H1 (cell line): ENCODE measurements around the gene LCT. TPM values are rescaled to one million over a fixed set of nuclear protein-coding genes. Genes with fewer than 3 reads are reported as not detected.

ENCODE experiments used
- CTCF ChIA-PET: fragments of 300-600 bp; sonication (Branson Sonifier 250); formaldehyde crosslinking; loops from one replicate; lab custom pipeline; 2021; ENCODE audit not compliant: partially characterized antibody; lab: Charles Lee
- POLR2A ChIA-PET: fragments of 300-600 bp; sonication (Branson Sonifier 250); formaldehyde crosslinking; loops from one replicate; lab custom pipeline; 2021; ENCODE audit warnings: inconsistent platforms; ENCODE audit not compliant: partially characterized antibody; lab: Charles Lee
- DNase-seq, 2 experiments: peaks; one replicate each; pipeline versions ENCODE4 v3.0.0 to v3.0.0-alpha.2; 2010 to 2022; ENCODE audit warnings: low spot score in 2 of 2, low read depth in 1 of 2, mixed read lengths in 1 of 2
- FAIRE-seq: peaks from 2 replicates; lab custom pipeline; 2011; peaks lifted over from hg19 to GRCh38; lab: Jason Lieb, UNC
- H2AFZ ChIP-seq: 2 replicates; pipeline ENCODE4 v1.8.1; 2012; ENCODE audit warnings: low read length, inconsistent platforms
- H2AK5ac ChIP-seq: 2 replicates; pipeline ENCODE4 v1.6.1; 2013; ENCODE audit warnings: low read depth, low read length
- H2BK120ac ChIP-seq: replicated peaks from 2 replicates; pipeline ENCODE3; 2013; ENCODE audit warnings: low read depth, low read length, inconsistent platforms
- H2BK12ac ChIP-seq: 2 replicates; pipeline ENCODE4 v1.6.1; 2013; ENCODE audit warnings: low read depth, low read length
- H2BK15ac ChIP-seq: 2 replicates; pipeline ENCODE4 v1.6.1; 2013; ENCODE audit warnings: low read length
- H2BK20ac ChIP-seq: 2 replicates; pipeline ENCODE4 v1.6.1; 2013; ENCODE audit warnings: low read length
- H2BK5ac ChIP-seq: 2 replicates; pipeline ENCODE4 v1.6.1; 2013; ENCODE audit warnings: low read depth, low read length
- H3K14ac ChIP-seq: 2 replicates; pipeline ENCODE4 v1.6.1; 2013; ENCODE audit warnings: inconsistent platforms; ENCODE audit not compliant: insufficient read length
- H3K18ac ChIP-seq: 2 replicates; pipeline ENCODE4 v1.6.1; 2013; ENCODE audit warnings: low read length; ENCODE audit errors: extremely low read depth
- H3K23ac ChIP-seq: 2 replicates; pipeline ENCODE4 v1.6.1; 2013; ENCODE audit warnings: inconsistent platforms; ENCODE audit not compliant: insufficient read length
- H3K23me2 ChIP-seq: 2 replicates; pipeline ENCODE4 v1.6.1; 2013; ENCODE audit warnings: low read depth, low read length
- H3K27ac ChIP-seq: 2 replicates; pipeline ENCODE4 v1.6.1; 2011; ENCODE audit warnings: low read depth, low read length, inconsistent platforms
- H3K27me3 ChIP-seq, 4 experiments: replicated peaks in 1 of 4; 1 replicate in 1 of 4; 2 replicates in 3 of 4; pipeline versions ENCODE4 v1.6.1 to v1.8.1; 2011 to 2013; ENCODE audit warnings: low read length in 3 of 4, mild to moderate bottlenecking in 3 of 4, inconsistent platforms in 2 of 4, mixed read lengths in 2 of 4, moderate library complexity in 1 of 4; ENCODE audit not compliant: control insufficient read depth in 3 of 4, insufficient read depth in 3 of 4; ENCODE audit errors: extremely low read depth in 1 of 4
- H3K36me3 ChIP-seq, 4 experiments: 2 replicates each; pipeline versions ENCODE4 v1.6.1 to v1.8.1; 2011 to 2013; ENCODE audit warnings: mild to moderate bottlenecking in 4 of 4, low read length in 3 of 4, moderate library complexity in 2 of 4, control low read depth in 1 of 4, inconsistent platforms in 1 of 4; ENCODE audit not compliant: insufficient read depth in 4 of 4, control insufficient read depth in 2 of 4
- H3K4ac ChIP-seq: replicated peaks from 2 replicates; pipeline ENCODE3; 2013; ENCODE audit warnings: low read length, low read depth, mixed read lengths, inconsistent platforms; ENCODE audit not compliant: insufficient read length
- H3K4me1 ChIP-seq, 4 experiments: replicated peaks in 1 of 4; 1 replicate in 1 of 4; 2 replicates in 3 of 4; pipeline versions ENCODE4 v1.6.1 to v1.8.1; 2011 to 2013; ENCODE audit warnings: low read length in 3 of 4, inconsistent platforms in 2 of 4, mixed read lengths in 1 of 4; ENCODE audit not compliant: insufficient read depth in 4 of 4, control insufficient read depth in 3 of 4
- H3K4me2 ChIP-seq, 2 experiments: 2 replicates each; pipeline versions ENCODE4 v1.6.1 to v1.8.1; 2011 to 2013; ENCODE audit warnings: low read depth in 2 of 2, low read length in 2 of 2, control low read depth in 1 of 2, inconsistent platforms in 1 of 2, mild to moderate bottlenecking in 1 of 2; ENCODE audit not compliant: insufficient read depth in 1 of 2
- H3K4me3 ChIP-seq, 4 experiments: fragments of 200-600, 300-600 bp in 1 of 4; sonication (generic), shearing (Covaris generic), sonication (Bioruptor Twin) in 1 of 4; 2 replicates each; pipeline versions ENCODE4 v1.5.1 to v1.8.1; 2011 to 2016; ENCODE audit warnings: low read length in 4 of 4, low read depth in 3 of 4, control low read depth in 2 of 4, inconsistent platforms in 2 of 4, mild to moderate bottlenecking in 2 of 4, mixed read lengths in 1 of 4, moderate library complexity in 1 of 4; ENCODE audit not compliant: insufficient read depth in 2 of 4; ENCODE audit errors: extremely low read depth in 1 of 4
- H3K56ac ChIP-seq: replicated peaks from 2 replicates; pipeline ENCODE3; 2013; ENCODE audit warnings: low read depth, mild to moderate bottlenecking, mixed read lengths, low read length, inconsistent platforms; ENCODE audit not compliant: insufficient read length
- H3K79me1 ChIP-seq: 2 replicates; pipeline ENCODE4 v1.6.1; 2013; ENCODE audit warnings: low read depth, low read length, control low read depth
- H3K79me2 ChIP-seq, 2 experiments: 2 replicates each; pipeline versions ENCODE4 v1.6.1 to v1.8.1; 2012 to 2013; ENCODE audit warnings: low read length in 2 of 2, mild to moderate bottlenecking in 2 of 2, inconsistent platforms in 1 of 2; ENCODE audit not compliant: insufficient read depth in 2 of 2, control insufficient read depth in 1 of 2
- H3K9ac ChIP-seq, 4 experiments: replicated peaks in 1 of 4; 1 replicate in 1 of 4; 2 replicates in 3 of 4; pipeline versions ENCODE4 v1.6.1 to v1.8.1; 2011 to 2013; ENCODE audit warnings: low read depth in 3 of 4, low read length in 3 of 4, control low read depth in 2 of 4, mild to moderate bottlenecking in 2 of 4, moderate library complexity in 2 of 4, inconsistent platforms in 1 of 4; ENCODE audit errors: extremely low read depth in 1 of 4
- H3K9me3 ChIP-seq, 2 experiments: 2 replicates each; pipeline versions ENCODE4 v1.6.1 to v1.8.1; 2012 to 2013; ENCODE audit warnings: mild to moderate bottlenecking in 2 of 2, moderate library complexity in 2 of 2, control low read depth in 1 of 2, inconsistent platforms in 1 of 2, low read depth in 1 of 2, low read length in 1 of 2, mixed read lengths in 1 of 2; ENCODE audit not compliant: insufficient read depth in 2 of 2
- H4K20me1 ChIP-seq, 2 experiments: replicated peaks in 1 of 2; 2 replicates each; pipeline versions ENCODE3 to v1.8.1; 2011 to 2013; ENCODE audit warnings: inconsistent platforms in 2 of 2, low read length in 2 of 2, mild to moderate bottlenecking in 1 of 2; ENCODE audit not compliant: insufficient read depth in 2 of 2, control insufficient read depth in 1 of 2
- H4K5ac ChIP-seq: 2 replicates; pipeline ENCODE4 v1.6.1; 2013; ENCODE audit warnings: low read length, low read depth, mixed read lengths, inconsistent platforms; ENCODE audit not compliant: insufficient read length
- H4K8ac ChIP-seq: 2 replicates; pipeline ENCODE4 v1.8.0; 2013; ENCODE audit warnings: mild to moderate bottlenecking, moderate library complexity, low read length, inconsistent platforms; ENCODE audit not compliant: insufficient read depth; ENCODE audit errors: extremely low read depth
- H4K91ac ChIP-seq: replicated peaks from 2 replicates; pipeline ENCODE3; 2013; ENCODE audit warnings: low read length, mixed read lengths, inconsistent platforms; ENCODE audit not compliant: insufficient read length
- EGR1 ChIP-seq: IDR thresholded peaks from 2 replicates; pipeline ENCODE4 v1.6.1; 2011; ENCODE audit warnings: low read depth, low read length, borderline replicate concordance
- KDM5A ChIP-seq: fragments of 200-600 bp; IDR thresholded peaks from 2 replicates; pipeline ENCODE4 v1.7.1; 2012; ENCODE audit warnings: mild to moderate bottlenecking, low read length, inconsistent platforms, mixed read lengths
- SIRT6 ChIP-seq: IDR thresholded peaks from one replicate; pipeline ENCODE4 v1.7.1; 2012; ENCODE audit warnings: low read length, inconsistent platforms
- TAF7 ChIP-seq: optimal IDR thresholded peaks from 2 replicates; pipeline ENCODE3; 2011; ENCODE audit warnings: low read depth, mild to moderate bottlenecking, inconsistent platforms, low read length, moderate library complexity, borderline replicate concordance
- TBP ChIP-seq: IDR thresholded peaks from 2 replicates; pipeline ENCODE4 v1.6.1; 2011; ENCODE audit warnings: low read depth, low read length, improper control_type of control experiment
- WGBS, 2 experiments: shearing (Covaris generic) in 1 of 2; methylation state at CpG; one replicate each; pipeline versions ENCODE4 v1.1.6 to v1.1.7; 2013 to 2015; ENCODE audit warnings: low lambda C conversion rate in 2 of 2, mixed read lengths in 2 of 2, inconsistent platforms in 1 of 2, low coverage in 1 of 2, missing lambda C conversion rate in 1 of 2; ENCODE audit not compliant: insufficient replicate concordance in 2 of 2, insufficient coverage in 1 of 2, insufficient read length in 1 of 2; ENCODE audit errors: extremely low coverage in 1 of 2, missing lambda C conversion rate in 1 of 2; 5-methylcytosine and 5-hydroxymethylcytosine counted together
- polyA plus RNA-seq, 7 experiments: library from polyadenylated mRNA; depleted of rRNA in 3 of 7; stranded (reverse) in 5 of 7; unstranded in 2 of 7; fragments of >200 nt in 5 of 7; fragments of 200-250 nt in 2 of 7; gene quantifications; 1 replicate in 5 of 7; 2 replicates in 1 of 7; 4 replicates in 1 of 7; pipeline versions ENCODE4 v1.2.1 to v1.2.3, GENCODE V29; 2011 to 2013; ENCODE audit warnings: missing spikeins in 2 of 7, mixed read lengths in 2 of 7
- total RNA-seq: library from RNA; stranded (reverse); fragmentation: NEBNext Ultra II Directional; extraction: Animal tissue kit (Norgen Biotek cat#: 25700); gene quantifications from 2 replicates; pipeline ENCODE4 v1.2.1, GENCODE V29; 2021

Gene LCT
- total and polyA plus RNA-seq, 2 of the 8 experiments (the other 6 are each of a cell fraction or from before 2014, with no cell fraction given), result 0.06 TPM; not detected in 1

DNA sequence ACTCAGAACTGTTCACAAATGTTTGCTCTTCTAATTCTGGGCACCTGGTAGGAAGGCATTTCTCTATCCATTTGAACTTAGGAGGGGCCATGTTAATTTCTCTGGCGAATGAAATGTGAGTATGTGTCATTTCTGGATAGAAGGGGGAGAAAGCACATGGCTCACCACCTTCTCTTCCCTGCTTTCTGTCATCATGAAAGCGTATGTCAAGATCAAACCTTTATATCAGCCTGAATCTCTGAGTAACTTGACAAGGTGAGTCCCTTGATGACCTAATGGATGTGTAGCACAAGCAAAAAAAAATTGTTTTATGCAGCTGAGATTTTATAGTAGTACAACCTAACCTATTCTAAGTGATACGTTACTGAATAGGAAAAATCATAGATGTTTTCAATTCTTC, 12.1 kb upstream of the LCT start:
- H3K27ac ChIP-seq, result no peak overlapping the region
- CTCF ChIA-PET, result no interaction called here
- no peak overlapping the region for H3K4me2 ChIP-seq
- no peak overlapping the region for H4K91ac ChIP-seq
- no peak overlapping the region for H2BK20ac ChIP-seq
- H3K36me3 ChIP-seq, result peaks cover 17 to 92% (median 55%) of the 10 kb centered on the region in 4 experiments
- no peak overlapping the region for H2AK5ac ChIP-seq
- H3K14ac ChIP-seq, result no peak overlapping the region
- 81% methylated on average over 3 of the region's 3 CpGs; no CpG with 5 or more reads in 1 of the 2 experiments for WGBS, 2 experiments
- H2BK5ac ChIP-seq, result no peak overlapping the region
- H2BK120ac ChIP-seq, result no peak overlapping the region
- no peak overlapping the region for H2BK12ac ChIP-seq
- H3K4me1 ChIP-seq, result no peaks in the 10 kb centered on the region
- no peak overlapping the region for H3K4ac ChIP-seq
- TF ChIP-seq TAF7 (no peak), SIRT6 (no peak), TBP (no peak), KDM5A (no peak), EGR1 (no peak)
- TF ChIP-seq, all 59 proteins: peak for 0
- Histone ChIP-seq H3K79me2 (no peaks in the 10 kb centered on the region), H3K9me3 (no peaks in the 10 kb centered on the region), H4K5ac (no peak overlapping the region), H2BK15ac (no peak overlapping the region), H3K23ac (no peak overlapping the region), H3K9ac (no peak overlapping the region), H3K27me3 (no peaks in the 10 kb centered on the region), H3K79me1 (no peaks in the 10 kb centered on the region; the same call in 1 of the 2 replicates), H4K20me1 (peaks cover 1 to 4% of the 10 kb centered on the region in 2 experiments), H4K8ac (no peak overlapping the region), H3K56ac (no peak overlapping the region), H3K18ac (no peak overlapping the region), H2AFZ (no peak overlapping the region), H3K23me2 (no peaks in the 10 kb centered on the region), H3K4me3 (no peak overlapping the region)
- POLR2A ChIA-PET, result interaction anchor here (0.6 to 1.0 kb wide), 3 partner anchors 12 to 46 kb away, joined by 3 to 5 read pairs (median 3); no protein-coding TSS in a partner anchor
- FAIRE-seq (no peak), DNase-seq (no peak)
